ENCODE data around the gene SDK2.

Gene SDK2

DNA sequence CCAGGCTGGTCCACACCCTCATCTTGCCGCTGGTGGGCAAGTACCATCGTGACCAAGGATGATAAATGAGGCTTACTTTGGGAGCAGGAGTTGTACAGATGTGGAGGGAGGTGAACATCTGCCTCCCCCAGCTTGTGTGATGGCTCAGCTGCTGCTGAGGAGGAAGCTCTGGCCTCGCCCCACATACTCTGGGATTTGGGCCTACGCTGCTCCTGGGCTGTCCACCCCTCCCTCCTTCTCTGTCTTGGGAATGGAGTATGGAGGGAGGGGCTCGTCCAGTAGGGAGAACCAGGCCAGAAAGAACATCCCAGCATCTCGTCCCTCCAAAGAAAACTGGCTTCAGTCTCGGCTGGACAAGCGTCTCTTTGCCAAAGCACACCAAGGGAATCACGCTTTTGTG lies 197.6 kb downstream of the SDK2 start:
- H3K27ac ChIP-seq (replicated peaks), result no peak overlapping the region
- no peak overlapping the region for H3K4me3 ChIP-seq (replicated peaks; ENCODE audit: insufficient read depth, low read length)
- DNase-seq (ENCODE audit: low read depth in 1 of 2, low spot score in 1 of 2), result no peak
- TF ChIP-seq SPI1 (IDR thresholded peaks at IDR 0.05; ENCODE audit: borderline replicate concordance, low read depth), result no peak
- TF ChIP-seq, protein P1, sequence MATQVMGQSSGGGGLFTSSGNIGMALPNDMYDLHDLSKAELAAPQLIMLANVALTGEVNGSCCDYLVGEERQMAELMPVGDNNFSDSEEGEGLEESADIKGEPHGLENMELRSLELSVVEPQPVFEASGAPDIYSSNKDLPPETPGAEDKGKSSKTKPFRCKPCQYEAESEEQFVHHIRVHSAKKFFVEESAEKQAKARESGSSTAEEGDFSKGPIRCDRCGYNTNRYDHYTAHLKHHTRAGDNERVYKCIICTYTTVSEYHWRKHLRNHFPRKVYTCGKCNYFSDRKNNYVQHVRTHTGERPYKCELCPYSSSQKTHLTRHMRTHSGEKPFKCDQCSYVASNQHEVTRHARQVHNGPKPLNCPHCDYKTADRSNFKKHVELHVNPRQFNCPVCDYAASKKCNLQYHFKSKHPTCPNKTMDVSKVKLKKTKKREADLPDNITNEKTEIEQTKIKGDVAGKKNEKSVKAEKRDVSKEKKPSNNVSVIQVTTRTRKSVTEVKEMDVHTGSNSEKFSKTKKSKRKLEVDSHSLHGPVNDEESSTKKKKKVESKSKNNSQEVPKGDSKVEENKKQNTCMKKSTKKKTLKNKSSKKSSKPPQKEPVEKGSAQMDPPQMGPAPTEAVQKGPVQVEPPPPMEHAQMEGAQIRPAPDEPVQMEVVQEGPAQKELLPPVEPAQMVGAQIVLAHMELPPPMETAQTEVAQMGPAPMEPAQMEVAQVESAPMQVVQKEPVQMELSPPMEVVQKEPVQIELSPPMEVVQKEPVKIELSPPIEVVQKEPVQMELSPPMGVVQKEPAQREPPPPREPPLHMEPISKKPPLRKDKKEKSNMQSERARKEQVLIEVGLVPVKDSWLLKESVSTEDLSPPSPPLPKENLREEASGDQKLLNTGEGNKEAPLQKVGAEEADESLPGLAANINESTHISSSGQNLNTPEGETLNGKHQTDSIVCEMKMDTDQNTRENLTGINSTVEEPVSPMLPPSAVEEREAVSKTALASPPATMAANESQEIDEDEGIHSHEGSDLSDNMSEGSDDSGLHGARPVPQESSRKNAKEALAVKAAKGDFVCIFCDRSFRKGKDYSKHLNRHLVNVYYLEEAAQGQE (IDR thresholded peaks at IDR 0.05; ENCODE audit: insufficient replicate concordance, low read depth), result no peak
- TF ChIP-seq, protein P2, sequence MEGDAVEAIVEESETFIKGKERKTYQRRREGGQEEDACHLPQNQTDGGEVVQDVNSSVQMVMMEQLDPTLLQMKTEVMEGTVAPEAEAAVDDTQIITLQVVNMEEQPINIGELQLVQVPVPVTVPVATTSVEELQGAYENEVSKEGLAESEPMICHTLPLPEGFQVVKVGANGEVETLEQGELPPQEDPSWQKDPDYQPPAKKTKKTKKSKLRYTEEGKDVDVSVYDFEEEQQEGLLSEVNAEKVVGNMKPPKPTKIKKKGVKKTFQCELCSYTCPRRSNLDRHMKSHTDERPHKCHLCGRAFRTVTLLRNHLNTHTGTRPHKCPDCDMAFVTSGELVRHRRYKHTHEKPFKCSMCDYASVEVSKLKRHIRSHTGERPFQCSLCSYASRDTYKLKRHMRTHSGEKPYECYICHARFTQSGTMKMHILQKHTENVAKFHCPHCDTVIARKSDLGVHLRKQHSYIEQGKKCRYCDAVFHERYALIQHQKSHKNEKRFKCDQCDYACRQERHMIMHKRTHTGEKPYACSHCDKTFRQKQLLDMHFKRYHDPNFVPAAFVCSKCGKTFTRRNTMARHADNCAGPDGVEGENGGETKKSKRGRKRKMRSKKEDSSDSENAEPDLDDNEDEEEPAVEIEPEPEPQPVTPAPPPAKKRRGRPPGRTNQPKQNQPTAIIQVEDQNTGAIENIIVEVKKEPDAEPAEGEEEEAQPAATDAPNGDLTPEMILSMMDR (IDR thresholded peaks at IDR 0.05; ENCODE audit: insufficient read depth, low read length), result no peak
- no peaks in the 10 kb centered on the region for H3K27me3 ChIP-seq (ENCODE audit: insufficient read depth, poor library complexity, severe bottlenecking)

DNA sequence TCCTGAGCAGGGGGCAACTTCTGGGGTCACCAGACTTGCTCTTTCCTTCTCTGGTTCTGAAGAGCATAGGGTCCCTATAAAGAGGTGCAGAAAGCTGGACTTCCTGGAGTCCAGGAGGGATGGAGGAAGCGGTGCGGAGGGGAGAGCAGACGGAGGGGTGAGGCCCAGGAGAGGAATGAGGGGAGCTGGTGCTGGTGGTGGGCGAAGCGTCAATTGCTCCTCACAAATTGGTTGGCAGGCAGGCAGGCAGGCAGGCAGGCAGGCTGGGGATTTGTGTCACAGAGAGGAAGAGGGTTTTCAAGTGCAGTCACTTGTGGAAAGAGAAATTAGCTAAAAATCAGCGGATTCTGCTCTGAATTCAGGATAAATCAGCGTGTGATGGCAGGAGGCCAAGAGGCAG lies 198.8 kb downstream of the SDK2 start:
- Histone ChIP-seq H3K27me3 (ENCODE audit: insufficient read depth, poor library complexity, severe bottlenecking) (no peaks in the 10 kb centered on the region), H3K27ac (replicated peaks) (no peak overlapping the region), H3K4me3 (replicated peaks; ENCODE audit: insufficient read depth, low read length) (no peak overlapping the region)
- TF ChIP-seq SPI1 (IDR thresholded peaks at IDR 0.05; ENCODE audit: borderline replicate concordance, low read depth) (no peak), POLR2AphosphoS5 (IDR thresholded peaks at IDR 0.05; ENCODE audit: low read depth) (no peak), GABPA (IDR thresholded peaks at IDR 0.05; ENCODE audit: low read depth) (no peak)
- TF ChIP-seq, protein P2 (IDR thresholded peaks at IDR 0.05; ENCODE audit: insufficient read depth, low read length), result no peak
- no peak for DNase-seq (ENCODE audit: low read depth in 1 of 2, low spot score in 1 of 2)

DNA sequence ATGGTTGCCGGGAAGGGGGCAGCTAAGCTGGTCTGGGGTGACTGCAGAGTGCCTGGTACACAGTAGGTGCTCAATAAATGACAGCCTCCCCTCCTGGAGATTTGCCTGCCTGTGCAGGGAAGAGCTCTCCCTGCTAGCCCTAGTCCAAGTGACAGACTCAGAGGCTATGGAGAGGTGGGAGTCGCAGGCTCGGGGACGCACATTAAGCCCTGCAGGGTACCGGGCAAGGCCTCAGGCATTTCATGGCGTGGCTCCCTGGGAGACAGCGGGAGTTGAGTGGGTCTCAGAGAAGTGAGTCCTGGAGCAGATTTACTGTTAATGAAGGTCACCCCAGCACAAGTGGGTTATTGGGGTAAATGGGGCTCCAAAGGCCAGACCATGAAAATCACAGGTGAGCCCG lies 200.2 kb downstream of the SDK2 start:
- TF ChIP-seq GABPA (IDR thresholded peaks at IDR 0.05; ENCODE audit: low read depth) (no peak), SPI1 (IDR thresholded peaks at IDR 0.05; ENCODE audit: borderline replicate concordance, low read depth) (no peak), POLR2AphosphoS5 (IDR thresholded peaks at IDR 0.05; ENCODE audit: low read depth) (no peak)
- TF ChIP-seq, protein P1 (IDR thresholded peaks at IDR 0.05; ENCODE audit: insufficient replicate concordance, low read depth), result no peak
- TF ChIP-seq, protein P2 (IDR thresholded peaks at IDR 0.05; ENCODE audit: insufficient read depth, low read length), result no peak
- no peak overlapping the region for H3K27ac ChIP-seq (replicated peaks)
- H3K4me3 ChIP-seq (replicated peaks; ENCODE audit: insufficient read depth, low read length), result no peak overlapping the region
- no peak for DNase-seq (ENCODE audit: low read depth in 1 of 2, low spot score in 1 of 2)
- H3K27me3 ChIP-seq (ENCODE audit: insufficient read depth, poor library complexity, severe bottlenecking), result no peaks in the 10 kb centered on the region

DNA sequence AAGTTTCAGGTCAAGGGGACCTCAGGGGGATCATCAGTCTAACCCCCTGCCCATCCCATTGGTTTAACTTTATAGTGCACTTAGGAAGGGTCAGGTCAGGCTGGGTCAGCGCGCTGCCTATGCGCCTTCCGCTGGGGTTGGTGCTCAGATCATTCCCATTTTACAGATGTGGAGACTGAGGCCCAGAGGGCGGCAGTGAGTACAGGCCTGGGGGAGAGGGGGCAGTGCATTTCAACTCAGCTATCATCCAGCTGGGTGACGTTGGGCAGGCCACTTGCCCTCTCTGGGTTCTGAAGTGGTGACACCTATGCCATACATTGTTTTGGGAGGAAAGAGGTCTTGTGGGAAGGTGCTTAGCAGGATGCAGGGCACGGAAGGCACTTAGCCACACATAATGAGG lies 204.6 kb downstream of the SDK2 start:
- no peak for DNase-seq (ENCODE audit: low read depth in 1 of 2, low spot score in 1 of 2)
- no peaks in the 10 kb centered on the region for H3K27me3 ChIP-seq (ENCODE audit: insufficient read depth, poor library complexity, severe bottlenecking)
- no peak for TF ChIP-seq GABPA (IDR thresholded peaks at IDR 0.05; ENCODE audit: low read depth)

More for the DNA sequence above, 204.6 kb downstream of the SDK2 start:
- Histone ChIP-seq H3K4me3 (replicated peaks; ENCODE audit: insufficient read depth, low read length) (no peak overlapping the region), H3K27ac (replicated peaks) (no peak overlapping the region)
